ENCODE results near the gene CST5. TPM values are rescaled to one million over a fixed set of nuclear protein-coding genes. Genes with fewer than 3 reads are reported as not detected.

Gene CST5
- total RNA-seq (not detected), polyA plus RNA-seq (not detected)
- long read RNA-seq, donor 1: 0 reads
- long read RNA-seq, donor 2: 0 reads
- long read RNA-seq, donor 3: 0 reads

- no peaks in the 10 kb centered on the region for H3K9me3 ChIP-seq
- no peaks in the 10 kb centered on the region for H3K36me3 ChIP-seq
- intact Hi-C loops (cut with DNase I): no loop called here
- WGBS, 3 donors: 85 to 93% (median 91%) methylated on average over 7 of the region's 7 CpGs
- DNase-seq: no peak
- H3K4me1 ChIP-seq (ENCODE audit: insufficient read depth): no peaks in the 10 kb centered on the region
- H3K27me3 ChIP-seq: no peaks in the 10 kb centered on the region
- H3K4me3 ChIP-seq: no peak within 1 kb of the TSS
- H3K27ac ChIP-seq: no peak within 1 kb of the TSS
- no peak for TF ChIP-seq CTCF (IDR thresholded peaks at IDR 0.05)
- no peak for TF ChIP-seq POLR2A (IDR thresholded peaks at IDR 0.05)
- TF ChIP-seq EP300 (IDR thresholded peaks at IDR 0.05): no peak
These were observed at the start of gene CST5 for GRCh38 chr20:23879328-23879798. Gene CST5, minus strand, starts transcription at chr20:23879748. Its CDS starts 72 bp downstream, at chr20:23879676.

DNA sequence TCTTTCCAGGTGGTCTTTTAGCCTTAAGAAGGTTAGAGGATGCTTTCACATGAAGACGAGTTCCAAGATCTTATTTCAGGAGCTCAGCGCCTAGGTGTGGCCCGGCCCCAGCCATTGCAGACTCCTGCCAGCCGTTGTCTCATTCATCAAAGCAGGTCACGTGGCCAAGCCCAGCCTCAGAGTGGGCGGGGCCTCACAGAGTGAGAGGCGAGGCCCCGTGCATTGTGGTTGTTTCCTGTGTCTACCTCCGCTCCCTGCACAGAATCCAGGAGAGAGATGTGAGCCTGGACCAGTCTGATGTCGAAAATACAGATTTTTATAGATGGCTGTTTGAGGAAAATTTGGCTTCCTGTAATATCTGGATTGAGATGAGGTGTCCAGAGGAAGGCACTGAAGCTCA lies 49.2 kb upstream of the CST5 start:
- intact Hi-C loops (cut with DNase I): no loop called here
- Histone ChIP-seq H3K9me3 (no peaks in the 10 kb centered on the region), H3K4me3 (no peak overlapping the region), H3K27me3 (no peaks in the 10 kb centered on the region), H3K4me1 (ENCODE audit: insufficient read depth) (no peaks in the 10 kb centered on the region), H3K27ac (no peak overlapping the region), H3K36me3 (no peaks in the 10 kb centered on the region)
- TF ChIP-seq POLR2A (IDR thresholded peaks at IDR 0.05) (no peak), CTCF (IDR thresholded peaks at IDR 0.05) (no peak), EP300 (IDR thresholded peaks at IDR 0.05) (no peak)
- WGBS, 3 donors: 67 to 72% (median 71%) methylated on average over 10 of the region's 10 CpGs
- no peak for DNase-seq

GRCh38 chr20:23928353-23928752 lies 48.8 kb upstream of the CST5 start:
- no peaks in the 10 kb centered on the region for H3K36me3 ChIP-seq
- H3K27me3 ChIP-seq: no peaks in the 10 kb centered on the region
- TF ChIP-seq CTCF (IDR thresholded peaks at IDR 0.05): no peak
- no peak for TF ChIP-seq POLR2A (IDR thresholded peaks at IDR 0.05)
- no peak for TF ChIP-seq EP300 (IDR thresholded peaks at IDR 0.05)
- H3K4me3 ChIP-seq: no peak overlapping the region
- H3K27ac ChIP-seq: no peak overlapping the region
- 89 to 94% (median 90%) methylated on average over 9 of the region's 9 CpGs for WGBS, 3 donors
- H3K9me3 ChIP-seq: no peaks in the 10 kb centered on the region
- intact Hi-C loops (cut with DNase I): no loop called here
- DNase-seq: no peak
- H3K4me1 ChIP-seq (ENCODE audit: insufficient read depth): no peaks in the 10 kb centered on the region

DNA sequence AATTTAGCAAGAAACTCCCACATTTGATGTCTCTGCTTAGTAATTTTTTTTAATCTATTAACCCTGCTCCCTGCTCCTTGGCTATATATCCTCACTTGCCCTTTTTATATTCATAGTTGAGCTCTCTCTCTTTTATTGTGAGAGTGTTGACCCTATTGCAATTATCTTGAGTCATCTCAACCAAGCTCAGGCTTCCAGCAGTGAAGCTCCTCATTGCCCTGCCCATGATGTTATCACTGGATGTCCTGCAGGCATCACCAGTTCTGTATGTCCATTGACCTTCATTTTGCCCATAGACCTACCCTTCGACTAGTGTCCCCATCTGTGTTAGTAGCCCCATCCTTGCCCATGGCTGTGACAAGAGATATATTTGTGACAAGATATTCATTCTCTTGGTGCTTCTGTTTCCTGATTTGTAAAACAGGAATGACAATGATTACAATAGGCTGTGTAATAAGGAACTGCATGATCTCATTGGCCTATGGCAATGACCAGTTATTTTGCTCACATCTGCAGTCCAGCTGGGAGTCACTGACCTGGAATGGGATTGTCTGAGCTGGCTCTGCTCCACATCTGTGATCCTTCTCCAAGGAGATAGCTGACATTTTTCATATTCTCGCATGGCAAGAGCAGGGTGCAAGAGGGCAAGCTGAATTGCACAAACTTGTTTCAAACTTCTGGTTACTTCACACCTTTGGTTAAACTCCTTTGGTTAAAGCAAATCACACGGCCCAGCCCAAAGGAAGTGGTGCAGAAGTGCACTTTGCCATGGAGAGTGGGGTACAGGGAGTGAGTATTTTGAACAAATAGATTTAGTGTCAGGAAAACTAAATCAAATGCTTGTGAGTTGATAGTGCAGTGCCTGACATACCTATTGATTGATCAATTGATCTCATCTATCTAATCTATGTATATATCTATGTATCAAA lies 47.7 kb upstream of the CST5 start:
- H3K27me3 ChIP-seq: no peaks in the 10 kb centered on the region
- no peaks in the 10 kb centered on the region for H3K4me1 ChIP-seq (ENCODE audit: insufficient read depth)
- WGBS, 3 donors: 36 to 41% (median 39%) methylated on average over 3 of the region's 3 CpGs
- H3K4me3 ChIP-seq: no peak overlapping the region
- H3K9me3 ChIP-seq: no peaks in the 10 kb centered on the region
- no peak for DNase-seq
- intact Hi-C loops (cut with DNase I): no loop called here
- no peak overlapping the region for H3K27ac ChIP-seq
- TF ChIP-seq CTCF (IDR thresholded peaks at IDR 0.05) (no peak), EP300 (IDR thresholded peaks at IDR 0.05) (no peak), POLR2A (IDR thresholded peaks at IDR 0.05) (no peak)
- H3K36me3 ChIP-seq: no peaks in the 10 kb centered on the region

Data from ovary (tissue), 10 donors.